Stomach (tissue), 4 donors: ENCODE measurements around the gene KBTBD12.

Experiments used
- CTCF ChIP-seq, 7 experiments: fragments of 450-650 bp in 4 of 7; fragments of 200-600 bp in 3 of 7; sonication (generic) in 3 of 7; IDR thresholded peaks; one replicate each; pipeline ENCODE4 v1.5.1; 2016 to 2019; ENCODE audit warnings: antibody characterized with exemption in 7 of 7, control low read depth in 2 of 7, mild to moderate bottlenecking in 1 of 7
- EP300 ChIP-seq: sonication (generic); formaldehyde crosslinking; IDR thresholded peaks from one replicate; pipeline ENCODE4 v1.6.1; 2017; ENCODE audit warnings: antibody characterized with exemption
- POLR2A ChIP-seq, 4 donors: fragments of 450-650 bp; IDR thresholded peaks; one replicate each; pipeline ENCODE4 v1.6.1; 2016; ENCODE audit warnings: antibody characterized with exemption in 4 of 4, control low read depth in 2 of 4, mild to moderate bottlenecking in 1 of 4, moderate library complexity in 1 of 4
- POLR2AphosphoS5 ChIP-seq, 3 donors: sonication (generic); formaldehyde crosslinking; IDR thresholded peaks; one replicate each; pipeline ENCODE4 v1.6.1; 2016; ENCODE audit warnings: antibody characterized with exemption in 3 of 3

GRCh38 chr3:128014548-128014947 lies 99.5 kb downstream of the KBTBD12 start:
- TF ChIP-seq EP300 = no peak
- no peak for TF ChIP-seq CTCF (IDR thresholded peaks at IDR 0.05)
- no peak for TF ChIP-seq POLR2A (IDR thresholded peaks at IDR 0.05)
- no peak for TF ChIP-seq POLR2AphosphoS5 (IDR thresholded peaks at IDR 0.05)
